ENCODE data around the gene DSC1.

DSC1 gene

DNA sequence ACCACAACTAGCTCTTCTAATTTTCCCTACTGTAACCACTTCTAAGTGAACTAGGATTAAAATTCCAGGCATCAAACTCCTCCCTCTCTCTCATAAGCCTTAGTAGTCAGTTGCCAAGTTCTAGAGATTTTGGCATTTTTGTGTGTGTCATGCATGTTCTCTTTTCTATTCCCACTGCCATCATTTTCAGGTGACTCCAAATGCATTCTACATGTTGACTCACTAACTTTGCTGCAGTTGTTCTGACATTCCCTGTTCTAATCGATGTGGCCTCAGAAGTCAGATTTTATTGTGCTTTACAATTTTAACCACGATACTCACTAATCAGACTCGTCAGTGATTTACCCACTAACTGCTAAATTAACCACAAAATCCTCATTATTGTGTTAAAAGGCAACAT, 13.3 kb downstream of the DSC1 start:
- H3K27me3 Mint-ChIP-seq (ENCODE audit: low read depth, poor library complexity) = no peaks in the 10 kb centered on the region
- H3K27ac Mint-ChIP-seq = no peak overlapping the region
- peaks cover 4% of the 10 kb centered on the region for H3K36me3 Mint-ChIP-seq (ENCODE audit: low read depth)
- TF ChIP-seq, protein P1, sequence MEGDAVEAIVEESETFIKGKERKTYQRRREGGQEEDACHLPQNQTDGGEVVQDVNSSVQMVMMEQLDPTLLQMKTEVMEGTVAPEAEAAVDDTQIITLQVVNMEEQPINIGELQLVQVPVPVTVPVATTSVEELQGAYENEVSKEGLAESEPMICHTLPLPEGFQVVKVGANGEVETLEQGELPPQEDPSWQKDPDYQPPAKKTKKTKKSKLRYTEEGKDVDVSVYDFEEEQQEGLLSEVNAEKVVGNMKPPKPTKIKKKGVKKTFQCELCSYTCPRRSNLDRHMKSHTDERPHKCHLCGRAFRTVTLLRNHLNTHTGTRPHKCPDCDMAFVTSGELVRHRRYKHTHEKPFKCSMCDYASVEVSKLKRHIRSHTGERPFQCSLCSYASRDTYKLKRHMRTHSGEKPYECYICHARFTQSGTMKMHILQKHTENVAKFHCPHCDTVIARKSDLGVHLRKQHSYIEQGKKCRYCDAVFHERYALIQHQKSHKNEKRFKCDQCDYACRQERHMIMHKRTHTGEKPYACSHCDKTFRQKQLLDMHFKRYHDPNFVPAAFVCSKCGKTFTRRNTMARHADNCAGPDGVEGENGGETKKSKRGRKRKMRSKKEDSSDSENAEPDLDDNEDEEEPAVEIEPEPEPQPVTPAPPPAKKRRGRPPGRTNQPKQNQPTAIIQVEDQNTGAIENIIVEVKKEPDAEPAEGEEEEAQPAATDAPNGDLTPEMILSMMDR (IDR thresholded peaks at IDR 0.05) = no peak
- DNase-seq = no peak
- no peaks in the 10 kb centered on the region for H3K4me1 Mint-ChIP-seq
- no peak overlapping the region for H3K4me3 Mint-ChIP-seq
- peaks cover 3% of the 10 kb centered on the region for H3K9me3 Mint-ChIP-seq

DNA sequence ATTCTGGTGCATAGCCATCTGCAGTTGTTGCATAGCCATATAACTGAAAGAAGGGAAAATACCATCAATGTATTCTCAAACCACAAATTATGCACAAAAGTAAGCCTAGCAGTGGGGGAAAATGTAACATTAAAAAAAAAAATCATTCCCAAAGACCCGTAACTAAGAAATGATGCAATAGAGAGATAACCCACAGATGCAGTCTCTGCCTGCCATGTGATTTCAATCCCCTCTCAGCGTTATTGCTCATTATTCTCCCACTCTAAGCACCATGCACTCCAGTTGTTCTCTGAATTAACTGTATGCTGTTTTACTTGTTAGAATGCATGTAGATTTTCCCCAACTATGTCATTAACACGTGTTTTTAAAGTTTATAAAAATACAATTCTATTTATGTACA, 14.1 kb downstream of the DSC1 start:
- Mint-ChIP-seq H3K36me3 (ENCODE audit: low read depth) (peaks cover 4% of the 10 kb centered on the region), H3K4me3 (no peak overlapping the region), H3K4me1 (no peaks in the 10 kb centered on the region), H3K27me3 (ENCODE audit: low read depth, poor library complexity) (no peaks in the 10 kb centered on the region), H3K9me3 (peaks cover 3% of the 10 kb centered on the region), H3K27ac (no peak overlapping the region)
- TF ChIP-seq, protein P1 (IDR thresholded peaks at IDR 0.05) = no peak
- DNase-seq = no peak

DNA sequence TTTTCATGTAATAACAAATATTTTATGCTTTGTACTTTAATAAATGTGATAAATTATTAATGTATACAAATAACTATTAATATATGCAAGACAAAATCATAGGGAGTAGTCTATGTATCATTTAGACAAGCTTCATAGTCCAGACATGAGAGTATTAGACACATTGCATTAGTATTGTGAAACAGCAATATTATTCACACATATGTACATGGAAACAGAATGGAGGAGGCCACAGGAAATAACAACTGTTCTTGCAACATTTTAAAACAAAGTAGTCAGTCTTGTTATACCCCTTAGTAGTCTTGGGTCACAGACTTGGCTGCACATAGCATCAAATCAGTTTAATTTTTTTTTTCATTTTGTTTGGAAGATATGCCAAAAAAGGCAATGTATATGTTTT, 15.8 kb downstream of the DSC1 start:
- H3K9me3 Mint-ChIP-seq = peaks cover 3% of the 10 kb centered on the region
- DNase-seq = no peak

DNA sequence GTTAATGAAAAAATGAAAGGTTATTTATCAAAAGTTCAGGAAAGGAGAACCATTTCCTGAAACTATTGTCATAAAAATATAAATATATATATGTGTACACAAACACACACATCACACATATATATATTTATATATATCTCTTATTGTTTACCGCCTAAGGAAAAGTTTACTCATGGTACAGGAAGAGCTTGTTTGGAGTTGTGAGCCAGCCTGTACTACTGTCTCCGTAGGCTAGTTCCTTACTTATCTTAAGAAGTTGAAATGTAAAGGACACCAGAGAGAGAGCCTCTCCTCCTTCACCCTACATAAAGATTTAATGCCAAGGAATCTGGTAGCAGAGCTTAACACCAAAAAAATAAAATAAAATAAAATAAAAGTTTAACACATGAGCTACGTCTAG, 19.6 kb downstream of the DSC1 start:
- TF ChIP-seq, protein P1 (IDR thresholded peaks at IDR 0.05) = no peak
- H3K9me3 Mint-ChIP-seq = peaks cover 3% of the 10 kb centered on the region
- peaks cover 4% of the 10 kb centered on the region for H3K36me3 Mint-ChIP-seq (ENCODE audit: low read depth)
- no peak for DNase-seq
- H3K4me1 Mint-ChIP-seq = no peaks in the 10 kb centered on the region
- no peak overlapping the region for H3K27ac Mint-ChIP-seq
- H3K4me3 Mint-ChIP-seq = no peak overlapping the region
- no peaks in the 10 kb centered on the region for H3K27me3 Mint-ChIP-seq (ENCODE audit: low read depth, poor library complexity)

More for the DNA sequence above, 15.8 kb downstream of the DSC1 start:
- H3K4me1 Mint-ChIP-seq = no peaks in the 10 kb centered on the region
- H3K4me3 Mint-ChIP-seq = no peak overlapping the region
- no peak overlapping the region for H3K27ac Mint-ChIP-seq
- peaks cover 4% of the 10 kb centered on the region for H3K36me3 Mint-ChIP-seq (ENCODE audit: low read depth)
- H3K27me3 Mint-ChIP-seq (ENCODE audit: low read depth, poor library complexity) = no peaks in the 10 kb centered on the region
- TF ChIP-seq, protein P1 (IDR thresholded peaks at IDR 0.05) = no peak

DNA sequence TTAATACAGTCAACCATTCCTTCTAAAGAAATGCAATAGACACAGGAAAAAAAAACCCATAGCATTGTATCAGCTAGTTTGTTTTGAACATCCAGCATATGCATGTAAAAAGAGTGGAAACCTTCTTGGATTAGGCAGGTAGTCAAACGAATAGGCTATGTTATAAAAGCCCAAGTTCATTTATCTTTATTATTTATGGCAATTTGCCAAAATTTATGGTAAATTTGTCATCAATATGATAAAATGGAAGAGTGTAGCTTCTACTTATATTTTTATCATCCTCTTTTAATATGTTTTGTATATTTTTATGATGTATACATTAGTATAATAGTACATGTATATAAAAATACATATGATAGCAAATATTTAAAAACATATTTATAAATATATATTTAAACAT, 23.9 kb downstream of the DSC1 start:
- DNase-seq = no peak
- no peaks in the 10 kb centered on the region for H3K9me3 Mint-ChIP-seq
- H3K36me3 Mint-ChIP-seq (ENCODE audit: low read depth) = no peaks in the 10 kb centered on the region
- TF ChIP-seq, protein P1 (IDR thresholded peaks at IDR 0.05) = no peak
- H3K4me1 Mint-ChIP-seq = no peaks in the 10 kb centered on the region
- H3K27ac Mint-ChIP-seq = no peak overlapping the region
- H3K4me3 Mint-ChIP-seq = no peak overlapping the region
- H3K27me3 Mint-ChIP-seq (ENCODE audit: low read depth, poor library complexity) = no peaks in the 10 kb centered on the region

DNA sequence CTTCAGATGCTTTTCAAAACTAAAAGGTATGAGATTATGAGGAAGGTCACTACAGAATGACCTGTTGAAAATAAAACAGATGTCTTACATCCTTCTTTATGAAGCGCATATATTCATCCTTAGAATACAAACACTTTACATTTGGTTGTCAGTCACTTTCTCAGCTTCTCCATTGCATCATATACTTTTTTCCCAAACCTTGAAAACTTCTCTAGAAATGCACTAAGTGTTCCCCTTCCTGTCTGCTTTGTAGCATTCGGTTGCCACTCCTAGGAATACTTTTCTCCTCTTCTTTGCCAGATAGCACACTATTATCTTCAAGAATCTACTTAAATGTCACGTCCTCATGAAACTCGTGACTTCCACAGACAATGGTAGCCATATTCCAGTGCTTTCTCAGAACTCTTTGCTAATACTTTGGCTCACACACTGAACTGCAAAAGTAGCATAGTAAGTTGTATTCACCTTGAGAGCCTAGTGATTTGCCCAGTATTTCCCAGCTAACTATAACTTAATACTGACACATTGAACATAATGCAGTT, 27.6 kb downstream of the DSC1 start:
- Mint-ChIP-seq H3K4me1 (no peaks in the 10 kb centered on the region), H3K9me3 (no peaks in the 10 kb centered on the region), H3K27me3 (ENCODE audit: low read depth, poor library complexity) (no peaks in the 10 kb centered on the region), H3K27ac (no peak overlapping the region), H3K4me3 (no peak overlapping the region), H3K36me3 (ENCODE audit: low read depth) (no peaks in the 10 kb centered on the region)
- TF ChIP-seq, protein P1 (IDR thresholded peaks at IDR 0.05) = no peak
- no peak for DNase-seq

Data from nephron progenitor cell (in vitro differentiated cells).